ENCODE results near the gene NODAL. TPM values are rescaled to one million over a fixed set of nuclear protein-coding genes. Genes with fewer than 3 reads are reported as not detected.
A peak's percentile ranks its signal among the peaks of the same experiment; 100 is the strongest.

The NODAL gene
- total and polyA plus RNA-seq, 8 donors: 0.80 to 1.3 (median 0.93) TPM; not detected in 2

- peaks cover 0 to 26% of the 10 kb centered on the region in 2 donors for H3K27me3 ChIP-seq
- H3K9me3 ChIP-seq: no peaks in the 10 kb centered on the region
- no peak overlapping the region for H3K4me3 ChIP-seq
- no peaks in the 10 kb centered on the region for H3K36me3 ChIP-seq
- intact Hi-C loops (cut with DNase I): loop anchor here in 1 of 2 donors (5.0 to 10.0 kb wide), 2 partner anchors 80 to 292 kb away; no protein-coding TSS in a partner anchor
- ATAC-seq (no peak), DNase-seq (no peak)
- peak overlapping the region in 1 of 2 donors; percentile 11 for H3K27ac ChIP-seq
- H3K4me1 ChIP-seq: peaks cover 10 to 27% of the 10 kb centered on the region in 2 donors
- no peak for TF ChIP-seq CTCF (IDR thresholded peaks at IDR 0.05)
Observed at GRCh38 chr10:70462349-70462984, 21.0 kb upstream of the NODAL start.

- H3K4me1 ChIP-seq: peaks cover 10 to 27% of the 10 kb centered on the region in 2 donors
- TF ChIP-seq CTCF (IDR thresholded peaks at IDR 0.05): peak; percentile 74 to 80
- peaks cover 0 to 34% of the 10 kb centered on the region in 2 donors for H3K27me3 ChIP-seq
- intact Hi-C loops (cut with DNase I): loop anchor here in 1 of 2 donors (5.0 to 10.0 kb wide), 2 partner anchors 81 to 293 kb away; no protein-coding TSS in a partner anchor
- peak overlapping the region in 1 of 2 donors; percentile 11 for H3K27ac ChIP-seq
- H3K9me3 ChIP-seq: no peaks in the 10 kb centered on the region
- no peaks in the 10 kb centered on the region for H3K36me3 ChIP-seq
- H3K4me3 ChIP-seq: no peak overlapping the region
- DNase-seq: peak in 2 of 4 donors; percentile 22 to 71
- ATAC-seq: peak; percentile 78
Observed at GRCh38 chr10:70461397-70462348, 20.2 kb upstream of the NODAL start.

GRCh38 chr10:70459774-70460490 is 18.5 kb upstream of the NODAL start:
- H3K9me3 ChIP-seq: no peaks in the 10 kb centered on the region
- H3K27me3 ChIP-seq: peaks cover 0 to 37% of the 10 kb centered on the region in 2 donors
- H3K27ac ChIP-seq: no peak overlapping the region
- no peak for ATAC-seq
- H3K4me1 ChIP-seq: peaks cover 10 to 27% of the 10 kb centered on the region in 2 donors
- no peak for DNase-seq
- no peak for TF ChIP-seq CTCF (IDR thresholded peaks at IDR 0.05)
- no peaks in the 10 kb centered on the region for H3K36me3 ChIP-seq
- intact Hi-C loops (cut with DNase I): loop anchor here in 1 of 2 donors (5.0 to 10.0 kb wide), 2 partner anchors 82 to 295 kb away; no protein-coding TSS in a partner anchor
- H3K4me3 ChIP-seq: no peak overlapping the region

GRCh38 chr10:70459061-70459773 is 17.7 kb upstream of the NODAL start:
- H3K36me3 ChIP-seq: no peaks in the 10 kb centered on the region
- H3K4me3 ChIP-seq: no peak overlapping the region
- no peaks in the 10 kb centered on the region for H3K9me3 ChIP-seq
- no peak for TF ChIP-seq CTCF (IDR thresholded peaks at IDR 0.05)
- ATAC-seq (no peak), DNase-seq (no peak)
- H3K27ac ChIP-seq: no peak overlapping the region
- intact Hi-C loops (cut with DNase I): no loop called here
- peaks cover 0 to 37% of the 10 kb centered on the region in 2 donors for H3K27me3 ChIP-seq
- H3K4me1 ChIP-seq: peaks cover 10 to 27% of the 10 kb centered on the region in 2 donors
